MCF 10A (cell line): ENCODE data around the gene PTPN11. TPM values are rescaled to one million over a fixed set of nuclear protein-coding genes. Genes with fewer than 3 reads are reported as not detected.
"Not testable (repeated sequence)": the region's sequence is repeated elsewhere in the genome, so short reads cannot be mapped to it uniquely, and the experiment has no call there.

ENCODE experiments used
- BruUV-seq: library from RNA; stranded (reverse); fragments of 400-500 nt; replicated peaks from 2 replicates; lab custom pipeline; 2021; lab: Mats Ljungman, UMichigan
- CTCF ChIA-PET: fragments of 300-600 bp; sonication (Branson Sonifier 250); formaldehyde crosslinking; extraction: SDS; loops from one replicate; lab custom pipeline; 2021; ENCODE audit warnings: antibody characterized with exemption, inconsistent platforms; lab: Yijun Ruan, JAX
- POLR2A ChIA-PET: fragments of 300-600, 350-650 bp; sonication (Branson Sonifier 250); formaldehyde crosslinking; extraction: SDS; loops from one replicate; lab custom pipeline; 2020; ENCODE audit warnings: antibody characterized with exemption, inconsistent platforms; lab: Yijun Ruan, JAX
- DNase-seq: peaks from one replicate; pipeline ENCODE4 v3.0.0-alpha.2; 2018; ENCODE audit not compliant: unreplicated experiment
- H3K27ac Mint-ChIP-seq: one replicate; pipeline ENCODE4 v1.8.0; 2022; ENCODE audit warnings: mild to moderate bottlenecking, low read depth, mixed read lengths; ENCODE audit not compliant: unreplicated experiment
- H3K27me3 Mint-ChIP-seq: one replicate; pipeline ENCODE4 v1.8.0; 2022; ENCODE audit warnings: mixed read lengths; ENCODE audit not compliant: insufficient read depth, unreplicated experiment
- H3K36me3 Mint-ChIP-seq: one replicate; pipeline ENCODE4 v1.8.0; 2022; ENCODE audit warnings: mild to moderate bottlenecking, moderate library complexity, mixed read lengths; ENCODE audit not compliant: insufficient read depth, unreplicated experiment
- H3K4me1 Mint-ChIP-seq: one replicate; pipeline ENCODE4 v1.8.0; 2022; ENCODE audit warnings: mixed read lengths; ENCODE audit not compliant: insufficient read depth, unreplicated experiment
- H3K4me3 Mint-ChIP-seq: one replicate; pipeline ENCODE4 v1.8.0; 2022; ENCODE audit warnings: mild to moderate bottlenecking, moderate library complexity, mixed read lengths; ENCODE audit not compliant: unreplicated experiment
- H3K9me3 Mint-ChIP-seq: one replicate; pipeline ENCODE4 v1.8.0; 2022; ENCODE audit warnings: mixed read lengths; ENCODE audit not compliant: unreplicated experiment
- CTCF ChIP-seq: fragments of 200-600 bp; IDR thresholded peaks from one replicate; pipeline ENCODE4 v1.8.0; 2022; ENCODE audit warnings: antibody characterized with exemption, mild to moderate bottlenecking; ENCODE audit not compliant: unreplicated experiment
- intact Hi-C: fragments of 100-400 bp; cut with micrococcal nuclease; formaldehyde crosslinking; loops from 2 replicates; pipeline ENCODE4 v1.14.1; 2022
- total RNA-seq: library from RNA; stranded (reverse); gene quantifications from 2 replicates; pipeline ENCODE4 v1.2.3, GENCODE V29; 2022

PTPN11 gene
- total RNA-seq, 1 experiment from 2014 or later, result 164 TPM

DNA sequence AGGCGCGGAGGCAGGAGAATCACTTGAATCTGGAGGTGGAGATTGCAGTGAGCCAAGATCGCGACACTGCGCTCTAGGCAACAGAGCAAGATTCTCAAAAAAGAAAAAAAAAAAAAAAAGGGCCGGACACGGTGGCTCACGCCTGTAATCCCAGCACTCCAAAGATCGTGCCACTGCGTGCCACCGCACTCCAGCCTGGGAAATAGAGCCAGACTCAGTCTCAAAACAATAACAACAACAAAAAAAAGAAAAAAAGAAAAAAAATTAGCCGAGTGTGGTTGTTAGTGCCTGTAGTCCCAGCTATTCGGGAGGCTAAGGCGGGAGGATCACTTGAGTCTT lies 8.9 kb upstream of the PTPN11 start:
- Mint-ChIP-seq H3K27ac (peak overlapping the region; percentile 100), H3K4me1 (peaks cover 16% of the 10 kb centered on the region), H3K27me3 (no peaks in the 10 kb centered on the region), H3K9me3 (no peaks in the 10 kb centered on the region), H3K36me3 (peaks cover 54% of the 10 kb centered on the region), H3K4me3 (peak overlapping the region; percentile 99)
- no TSS peak for BruUV-seq
- ChIA-PET POLR2A (interaction anchor here (0.6 to 1.0 kb wide), 2 partner anchors 396 to 1878 kb away, joined by 3 read pairs; no protein-coding TSS in a partner anchor), CTCF (interaction anchor here (0.6 to 1.4 kb wide), 2 partner anchors 169 to 212 kb away, joined by 3 to 7 read pairs; no protein-coding TSS in a partner anchor)
- DNase-seq, result no peak
- no peak for TF ChIP-seq CTCF
- intact Hi-C loops, result no loop called here

DNA sequence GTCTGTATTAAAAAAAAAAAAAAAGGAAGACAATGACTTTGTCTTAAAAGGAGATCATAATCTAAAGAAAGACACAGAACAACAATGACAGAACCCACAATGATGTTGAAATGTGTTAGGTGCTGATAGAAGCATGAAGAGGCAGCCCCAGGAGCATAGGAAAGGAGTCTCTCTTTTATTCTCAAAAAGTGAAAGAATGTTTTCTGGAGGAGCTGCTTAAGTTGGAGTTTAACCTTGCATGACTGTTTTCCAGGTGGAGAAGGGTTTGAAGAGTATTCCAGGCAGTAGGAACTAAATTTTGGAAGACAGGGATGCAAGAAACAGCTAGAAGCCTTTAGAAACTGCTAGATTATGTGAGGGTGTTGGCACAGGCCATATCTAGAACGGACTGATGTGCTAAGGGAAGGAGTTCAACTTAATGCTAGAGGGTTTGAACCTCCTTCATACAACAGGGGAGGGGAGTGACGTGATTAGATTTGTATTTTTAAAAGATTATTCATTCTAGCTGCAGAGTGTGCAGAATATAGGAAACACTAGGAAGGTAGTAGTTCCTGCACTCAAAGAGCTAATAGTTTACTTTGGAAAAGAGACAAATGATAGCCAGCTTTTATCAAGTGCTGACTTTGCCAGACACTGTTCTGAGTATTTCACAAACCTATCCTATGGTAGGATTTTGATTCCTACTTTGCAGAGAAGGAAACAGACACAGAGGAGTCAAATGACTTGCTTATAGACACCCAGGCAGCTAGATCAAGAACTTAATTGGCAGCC lies 4.7 kb upstream of the PTPN11 start:
- no peak for TF ChIP-seq CTCF
- peaks cover 21% of the 10 kb centered on the region for H3K36me3 Mint-ChIP-seq
- DNase-seq, result no peak
- no peaks in the 10 kb centered on the region for H3K9me3 Mint-ChIP-seq
- CTCF ChIA-PET, result interaction anchor here (0.6 to 0.8 kb wide), 3 partner anchors 17 to 376 kb away, joined by 3 to 5 read pairs (median 5); no protein-coding TSS in a partner anchor
- no peak overlapping the region for H3K27ac Mint-ChIP-seq
- BruUV-seq, result no TSS peak
- no peak overlapping the region for H3K4me3 Mint-ChIP-seq
- intact Hi-C loops, result no loop called here
- H3K4me1 Mint-ChIP-seq, result no peaks in the 10 kb centered on the region
- H3K27me3 Mint-ChIP-seq, result no peaks in the 10 kb centered on the region
- POLR2A ChIA-PET, result interaction anchor here (1.1 kb wide), 1 partner anchor 220 kb away, joined by 3 read pairs; no protein-coding TSS in a partner anchor

GRCh38 chr12:112415457-112415856 lies 3.3 kb upstream of the PTPN11 start:
- H3K4me1 Mint-ChIP-seq, DNase-seq, POLR2A ChIA-PET, BruUV-seq, H3K4me3 Mint-ChIP-seq, H3K27ac Mint-ChIP-seq, H3K27me3 Mint-ChIP-seq, intact Hi-C loops, H3K9me3 Mint-ChIP-seq: not testable (repeated sequence)
- H3K36me3 Mint-ChIP-seq, result peaks cover 22% of the 10 kb centered on the region
- CTCF ChIA-PET, result interaction anchor here (0.6 to 0.7 kb wide), 2 partner anchors 30 to 217 kb away, joined by 3 read pairs; no protein-coding TSS in a partner anchor

DNA sequence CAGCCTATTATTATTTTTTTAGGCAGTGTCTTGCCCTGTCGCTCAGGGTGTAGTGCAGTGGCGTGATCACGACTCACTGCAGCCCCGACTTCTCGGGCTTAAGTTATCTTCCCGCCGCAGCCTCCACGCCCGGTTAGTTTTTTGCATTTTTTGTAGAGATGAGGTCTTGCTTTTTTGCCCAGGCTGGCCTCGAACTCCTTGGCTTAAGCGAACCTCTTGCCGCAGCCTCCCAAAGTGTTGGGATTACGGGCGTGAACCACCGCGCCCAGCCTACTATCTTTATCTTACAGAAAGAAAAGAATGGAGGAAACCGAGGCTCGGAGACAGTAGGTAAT lies 507 bp upstream of the PTPN11 start:
- H3K9me3 Mint-ChIP-seq, result no peaks in the 10 kb centered on the region
- H3K27ac Mint-ChIP-seq, result peak overlapping the region; percentile 94
- H3K27me3 Mint-ChIP-seq, result no peaks in the 10 kb centered on the region
- CTCF ChIA-PET, result no interaction called here
- peaks cover 22% of the 10 kb centered on the region for H3K4me1 Mint-ChIP-seq
- intact Hi-C loops, result no loop called here
- H3K36me3 Mint-ChIP-seq, result peaks cover 22% of the 10 kb centered on the region
- POLR2A ChIA-PET, result interaction anchor here (0.6 to 1.7 kb wide), 7 partner anchors 10 to 404 kb away, joined by 3 to 5 read pairs (median 4); partner anchors contain the start of gene NAA25
- DNase-seq, result no peak
- H3K4me3 Mint-ChIP-seq, result peak overlapping the region; percentile 90
- TSS peak; percentile 89 for BruUV-seq
- TF ChIP-seq CTCF, result no peak
